ENCODE results near the gene TLR9. TPM values are rescaled to one million over a fixed set of nuclear protein-coding genes. Genes with fewer than 3 reads are reported as not detected.

The TLR9 gene
- polyA plus RNA-seq, 1 of the 3 experiments (the other 2 are of a cell fraction) = 0.12 TPM

DNA sequence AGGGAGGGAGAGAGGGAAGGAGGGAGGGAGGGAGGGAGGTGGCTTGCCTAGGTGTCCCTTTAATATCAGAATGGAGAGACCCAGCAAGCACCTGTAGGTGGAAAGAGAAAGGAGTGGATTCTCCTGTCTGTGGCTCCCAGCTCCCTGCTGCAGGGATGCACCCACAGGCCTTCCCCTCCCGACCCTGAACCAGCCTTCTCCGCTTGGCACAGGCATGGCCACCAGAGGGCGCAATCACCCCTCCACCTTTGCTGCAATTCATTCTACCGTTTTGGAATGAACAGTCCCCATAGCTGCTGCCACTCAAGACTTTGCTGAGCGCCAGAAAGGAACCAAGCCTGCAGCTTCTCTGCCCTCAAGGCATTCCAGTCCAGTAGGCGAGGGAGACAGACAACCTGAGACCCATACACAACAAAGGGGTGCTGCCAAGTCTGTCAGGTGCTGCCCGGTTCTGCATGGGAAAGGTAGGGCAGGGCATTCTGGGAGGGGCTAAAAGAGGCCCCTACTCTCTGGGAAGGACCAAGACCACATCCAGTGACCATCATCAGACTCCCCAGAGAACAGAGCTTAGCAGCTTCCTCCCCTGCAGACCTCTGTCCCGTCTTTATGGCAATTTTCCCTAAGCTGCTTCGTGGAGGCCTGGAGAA is 4.9 kb downstream of the TLR9 start (continued):
- TF ChIP-seq, protein P1, sequence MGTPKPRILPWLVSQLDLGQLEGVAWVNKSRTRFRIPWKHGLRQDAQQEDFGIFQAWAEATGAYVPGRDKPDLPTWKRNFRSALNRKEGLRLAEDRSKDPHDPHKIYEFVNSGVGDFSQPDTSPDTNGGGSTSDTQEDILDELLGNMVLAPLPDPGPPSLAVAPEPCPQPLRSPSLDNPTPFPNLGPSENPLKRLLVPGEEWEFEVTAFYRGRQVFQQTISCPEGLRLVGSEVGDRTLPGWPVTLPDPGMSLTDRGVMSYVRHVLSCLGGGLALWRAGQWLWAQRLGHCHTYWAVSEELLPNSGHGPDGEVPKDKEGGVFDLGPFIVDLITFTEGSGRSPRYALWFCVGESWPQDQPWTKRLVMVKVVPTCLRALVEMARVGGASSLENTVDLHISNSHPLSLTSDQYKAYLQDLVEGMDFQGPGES (IDR thresholded peaks at IDR 0.05; ENCODE audit: low read depth, low read length) = no peak
- TF ChIP-seq PBX3 (IDR thresholded peaks at IDR 0.05) = peak; percentile 67
- no peak for TF ChIP-seq GATA2 (CRISPR knock-in tag; IDR thresholded peaks at IDR 0.05)
- TF ChIP-seq, protein P2, sequence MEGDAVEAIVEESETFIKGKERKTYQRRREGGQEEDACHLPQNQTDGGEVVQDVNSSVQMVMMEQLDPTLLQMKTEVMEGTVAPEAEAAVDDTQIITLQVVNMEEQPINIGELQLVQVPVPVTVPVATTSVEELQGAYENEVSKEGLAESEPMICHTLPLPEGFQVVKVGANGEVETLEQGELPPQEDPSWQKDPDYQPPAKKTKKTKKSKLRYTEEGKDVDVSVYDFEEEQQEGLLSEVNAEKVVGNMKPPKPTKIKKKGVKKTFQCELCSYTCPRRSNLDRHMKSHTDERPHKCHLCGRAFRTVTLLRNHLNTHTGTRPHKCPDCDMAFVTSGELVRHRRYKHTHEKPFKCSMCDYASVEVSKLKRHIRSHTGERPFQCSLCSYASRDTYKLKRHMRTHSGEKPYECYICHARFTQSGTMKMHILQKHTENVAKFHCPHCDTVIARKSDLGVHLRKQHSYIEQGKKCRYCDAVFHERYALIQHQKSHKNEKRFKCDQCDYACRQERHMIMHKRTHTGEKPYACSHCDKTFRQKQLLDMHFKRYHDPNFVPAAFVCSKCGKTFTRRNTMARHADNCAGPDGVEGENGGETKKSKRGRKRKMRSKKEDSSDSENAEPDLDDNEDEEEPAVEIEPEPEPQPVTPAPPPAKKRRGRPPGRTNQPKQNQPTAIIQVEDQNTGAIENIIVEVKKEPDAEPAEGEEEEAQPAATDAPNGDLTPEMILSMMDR (IDR thresholded peaks at IDR 0.05) = peak; percentile 88
- TF ChIP-seq RXRA (IDR thresholded peaks at IDR 0.05; ENCODE audit: borderline replicate concordance, low read depth) = no peak
- TF ChIP-seq RCOR1 (IDR thresholded peaks at IDR 0.05; ENCODE audit: low read length) = no peak
- TF ChIP-seq JUND (IDR thresholded peaks at IDR 0.05) = no peak
- TF ChIP-seq POLR2AphosphoS5 (IDR thresholded peaks at IDR 0.05; ENCODE audit: low read depth, low read length) = no peak
- no peak for TF ChIP-seq GABPA (IDR thresholded peaks at IDR 0.05; ENCODE audit: low read depth)
- no peak for TF ChIP-seq YY1 (IDR thresholded peaks at IDR 0.05; ENCODE audit: low read depth)
- TF ChIP-seq EP300 (IDR thresholded peaks at IDR 0.05; ENCODE audit: borderline replicate concordance in 1 of 2, low read depth in 1 of 2, low read length in 1 of 2) = no peak
- TF ChIP-seq SIN3A (IDR thresholded peaks at IDR 0.05; ENCODE audit: borderline replicate concordance, low read depth, low read length) = no peak
- TF ChIP-seq, protein P3, sequence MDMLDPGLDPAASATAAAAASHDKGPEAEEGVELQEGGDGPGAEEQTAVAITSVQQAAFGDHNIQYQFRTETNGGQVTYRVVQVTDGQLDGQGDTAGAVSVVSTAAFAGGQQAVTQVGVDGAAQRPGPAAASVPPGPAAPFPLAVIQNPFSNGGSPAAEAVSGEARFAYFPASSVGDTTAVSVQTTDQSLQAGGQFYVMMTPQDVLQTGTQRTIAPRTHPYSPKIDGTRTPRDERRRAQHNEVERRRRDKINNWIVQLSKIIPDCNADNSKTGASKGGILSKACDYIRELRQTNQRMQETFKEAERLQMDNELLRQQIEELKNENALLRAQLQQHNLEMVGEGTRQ (IDR thresholded peaks at IDR 0.05; ENCODE audit: borderline replicate concordance, low read depth, low read length) = no peak
- no peak for TF ChIP-seq MEF2A (IDR thresholded peaks at IDR 0.05; ENCODE audit: borderline replicate concordance, low read depth)
- no peak for TF ChIP-seq TCF12 (IDR thresholded peaks at IDR 0.05)
- TF ChIP-seq, protein P4, sequence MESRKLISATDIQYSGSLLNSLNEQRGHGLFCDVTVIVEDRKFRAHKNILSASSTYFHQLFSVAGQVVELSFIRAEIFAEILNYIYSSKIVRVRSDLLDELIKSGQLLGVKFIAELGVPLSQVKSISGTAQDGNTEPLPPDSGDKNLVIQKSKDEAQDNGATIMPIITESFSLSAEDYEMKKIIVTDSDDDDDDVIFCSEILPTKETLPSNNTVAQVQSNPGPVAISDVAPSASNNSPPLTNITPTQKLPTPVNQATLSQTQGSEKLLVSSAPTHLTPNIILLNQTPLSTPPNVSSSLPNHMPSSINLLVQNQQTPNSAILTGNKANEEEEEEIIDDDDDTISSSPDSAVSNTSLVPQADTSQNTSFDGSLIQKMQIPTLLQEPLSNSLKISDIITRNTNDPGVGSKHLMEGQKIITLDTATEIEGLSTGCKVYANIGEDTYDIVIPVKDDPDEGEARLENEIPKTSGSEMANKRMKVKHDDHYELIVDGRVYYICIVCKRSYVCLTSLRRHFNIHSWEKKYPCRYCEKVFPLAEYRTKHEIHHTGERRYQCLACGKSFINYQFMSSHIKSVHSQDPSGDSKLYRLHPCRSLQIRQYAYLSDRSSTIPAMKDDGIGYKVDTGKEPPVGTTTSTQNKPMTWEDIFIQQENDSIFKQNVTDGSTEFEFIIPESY (IDR thresholded peaks at IDR 0.05; ENCODE audit: borderline replicate concordance, low read depth) = no peak
- no peak for TF ChIP-seq RFX5 (IDR thresholded peaks at IDR 0.05; ENCODE audit: low read length)
